HepG2 (cell line): ENCODE measurements around the gene CCL27. TPM values are rescaled to one million over a fixed set of nuclear protein-coding genes. Genes with fewer than 3 reads are reported as not detected.

Experiments used
- BCL6 ChIP-seq: IDR thresholded peaks from 2 replicates; pipeline ENCODE4 v1.6.1; 2016; ENCODE audit warnings: missing genetic modification reagents, missing compliant biosample characterization
- HIVEP1 ChIP-seq: sonication (generic); formaldehyde crosslinking; IDR thresholded peaks from 2 replicates; pipeline ENCODE4 v1.4.0; 2020; ENCODE audit warnings: mild to moderate bottlenecking, missing genetic modification reagents
- HNRNPK ChIP-seq: fragments of 200-400 bp; formaldehyde crosslinking; IDR thresholded peaks from 2 replicates; pipeline ENCODE4 v1.6.1; 2018; ENCODE audit warnings: low read length, low read depth, moderate library complexity, mild to moderate bottlenecking; ENCODE audit not compliant: poor library complexity, severe bottlenecking
- HNRNPL ChIP-seq: fragments of 200-400 bp; formaldehyde crosslinking; IDR thresholded peaks from 2 replicates; pipeline ENCODE4 v1.6.1; 2017; ENCODE audit warnings: mild to moderate bottlenecking, low read depth, low read length
- IRX3 ChIP-seq: sonication (generic); formaldehyde crosslinking; IDR thresholded peaks from 2 replicates; pipeline ENCODE4 v1.8.1; 2023; ENCODE audit warnings: mild to moderate bottlenecking, low read depth, missing genetic modification reagents, borderline replicate concordance
- MED13 ChIP-seq: sonication (generic); formaldehyde crosslinking; IDR thresholded peaks from 2 replicates; pipeline ENCODE4 v1.5.0; 2020; ENCODE audit warnings: missing genetic modification reagents
- PAXIP1 ChIP-seq: sonication (generic); formaldehyde crosslinking; conservative IDR thresholded peaks from 2 replicates; pipeline ENCODE4 v1.4.0; 2020; ENCODE audit warnings: mild to moderate bottlenecking, missing genetic modification reagents, moderate library complexity
- SIX1 ChIP-seq: sonication (generic); formaldehyde crosslinking; IDR thresholded peaks from 2 replicates; pipeline ENCODE4 v1.4.0; 2020; ENCODE audit warnings: missing genetic modification reagents, borderline replicate concordance
- ZBTB10 ChIP-seq: sonication (generic); formaldehyde crosslinking; IDR thresholded peaks from 2 replicates; pipeline ENCODE4 v1.4.0; 2020; ENCODE audit warnings: missing genetic modification reagents, borderline replicate concordance
- ZMYM2 ChIP-seq: sonication (generic); formaldehyde crosslinking; IDR thresholded peaks from 2 replicates; pipeline ENCODE4 v1.8.0; 2022; ENCODE audit warnings: mild to moderate bottlenecking, missing genetic modification reagents
- ZMYM3 ChIP-seq: sonication (generic); formaldehyde crosslinking; IDR thresholded peaks from 2 replicates; pipeline ENCODE4 v1.5.1; 2020; ENCODE audit warnings: mild to moderate bottlenecking, missing genetic modification reagents
- ZNF3 ChIP-seq: IDR thresholded peaks from 2 replicates; pipeline ENCODE4 v1.7.0; 2017; ENCODE audit warnings: inconsistent platforms
- ZNF44 ChIP-seq: sonication (generic); formaldehyde crosslinking; IDR thresholded peaks from 2 replicates; pipeline ENCODE4 v1.5.1; 2020; ENCODE audit warnings: mild to moderate bottlenecking, missing genetic modification reagents
- ZNF543 ChIP-seq: sonication (generic); formaldehyde crosslinking; IDR thresholded peaks from 2 replicates; pipeline ENCODE4 v1.4.0; 2020; ENCODE audit warnings: mild to moderate bottlenecking, missing genetic modification reagents
- ZNF546 ChIP-seq: sonication (generic); formaldehyde crosslinking; conservative IDR thresholded peaks from 2 replicates; pipeline ENCODE4 v1.8.1; 2023; ENCODE audit warnings: mild to moderate bottlenecking, missing genetic modification reagents
- ZNF772 ChIP-seq: sonication (generic); formaldehyde crosslinking; IDR thresholded peaks from 2 replicates; pipeline ENCODE4 v1.5.0; 2020; ENCODE audit warnings: mild to moderate bottlenecking, missing genetic modification reagents
- ZSCAN20 ChIP-seq: sonication (generic); formaldehyde crosslinking; IDR thresholded peaks from 2 replicates; pipeline ENCODE4 v1.4.0; 2020; ENCODE audit warnings: missing genetic modification reagents, mild to moderate bottlenecking, borderline replicate concordance
- polyA plus RNA-seq, 8 experiments: library from polyadenylated mRNA; depleted of rRNA in 3 of 8; stranded (reverse) in 7 of 8; unstranded in 1 of 8; fragments of >200 nt; fragmentation: Illumina TruSeq in 4 of 8; extraction: Trizol in 4 of 8; gene quantifications; 2 replicates each; pipeline versions ENCODE4 v1.2.1 to v1.2.3, GENCODE V29; 2011 to 2016; ENCODE audit warnings: low read depth in 4 of 8, missing spikeins in 1 of 8, mixed read lengths in 1 of 8; ENCODE audit not compliant: insufficient read depth in 1 of 8
- total RNA-seq, 5 experiments: library from RNA; depleted of rRNA; stranded (reverse); fragments of >200 nt; fragmentation: Illumina TruSeq; extraction: Trizol; gene quantifications; 2 replicates each; pipeline ENCODE4 v1.2.3, GENCODE V29; 2016; ENCODE audit warnings: low read depth in 1 of 5
- TF ChIP-seq, protein P1 (sequence below): sonication (generic); formaldehyde crosslinking; IDR thresholded peaks from 2 replicates; pipeline ENCODE4 v1.4.0; 2020; ENCODE audit warnings: missing genetic modification reagents
- TF ChIP-seq, protein P2 (sequence below): sonication (generic); formaldehyde crosslinking; IDR thresholded peaks from 2 replicates; pipeline ENCODE4 v1.4.0; 2020; ENCODE audit warnings: mild to moderate bottlenecking, missing genetic modification reagents, borderline replicate concordance

CCL27 gene
- total and polyA plus RNA-seq, 2 of the 13 experiments (the other 11 are each of a cell fraction or from before 2014, with no cell fraction given) = not detected

GRCh38 chr9:34651876-34652601, 10.4 kb downstream of the CCL27 start, which contains the start of gene IL11RA (continued):
- TF ChIP-seq PAXIP1 (CRISPR knock-in tag) (peak; percentile 88), MED13 (CRISPR knock-in tag) (0 out of 2 replicates have a peak, but pooled peaks have one; percentile 36), ZNF543 (CRISPR knock-in tag) (0 out of 2 replicates have a peak, but pooled peaks have one; percentile 23), SIX1 (CRISPR knock-in tag) (no peak), ZMYM2 (CRISPR knock-in tag) (0 out of 2 replicates have a peak, but pooled peaks have one; percentile 23), ZNF3 (no peak), ZMYM3 (no peak), HIVEP1 (CRISPR knock-in tag) (peak; percentile 42; the same call in 1 of the 2 replicates), ZSCAN20 (CRISPR knock-in tag) (no peak), BCL6 (CRISPR knock-in tag) (peak; percentile 31; the same call in 1 of the 2 replicates), HNRNPK (no peak), HNRNPL (peak; percentile 89), ZNF44 (CRISPR knock-in tag) (no peak), ZNF772 (CRISPR knock-in tag) (peak; percentile 48; the same call in 1 of the 2 replicates), IRX3 (CRISPR knock-in tag) (no peak), ZNF546 (CRISPR knock-in tag) (no peak), ZBTB10 (CRISPR knock-in tag) (no peak)
- TF ChIP-seq, protein P1, sequence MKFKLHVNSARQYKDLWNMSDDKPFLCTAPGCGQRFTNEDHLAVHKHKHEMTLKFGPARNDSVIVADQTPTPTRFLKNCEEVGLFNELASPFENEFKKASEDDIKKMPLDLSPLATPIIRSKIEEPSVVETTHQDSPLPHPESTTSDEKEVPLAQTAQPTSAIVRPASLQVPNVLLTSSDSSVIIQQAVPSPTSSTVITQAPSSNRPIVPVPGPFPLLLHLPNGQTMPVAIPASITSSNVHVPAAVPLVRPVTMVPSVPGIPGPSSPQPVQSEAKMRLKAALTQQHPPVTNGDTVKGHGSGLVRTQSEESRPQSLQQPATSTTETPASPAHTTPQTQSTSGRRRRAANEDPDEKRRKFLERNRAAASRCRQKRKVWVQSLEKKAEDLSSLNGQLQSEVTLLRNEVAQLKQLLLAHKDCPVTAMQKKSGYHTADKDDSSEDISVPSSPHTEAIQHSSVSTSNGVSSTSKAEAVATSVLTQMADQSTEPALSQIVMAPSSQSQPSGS (CRISPR knock-in tag) = no peak
- TF ChIP-seq, protein P2, sequence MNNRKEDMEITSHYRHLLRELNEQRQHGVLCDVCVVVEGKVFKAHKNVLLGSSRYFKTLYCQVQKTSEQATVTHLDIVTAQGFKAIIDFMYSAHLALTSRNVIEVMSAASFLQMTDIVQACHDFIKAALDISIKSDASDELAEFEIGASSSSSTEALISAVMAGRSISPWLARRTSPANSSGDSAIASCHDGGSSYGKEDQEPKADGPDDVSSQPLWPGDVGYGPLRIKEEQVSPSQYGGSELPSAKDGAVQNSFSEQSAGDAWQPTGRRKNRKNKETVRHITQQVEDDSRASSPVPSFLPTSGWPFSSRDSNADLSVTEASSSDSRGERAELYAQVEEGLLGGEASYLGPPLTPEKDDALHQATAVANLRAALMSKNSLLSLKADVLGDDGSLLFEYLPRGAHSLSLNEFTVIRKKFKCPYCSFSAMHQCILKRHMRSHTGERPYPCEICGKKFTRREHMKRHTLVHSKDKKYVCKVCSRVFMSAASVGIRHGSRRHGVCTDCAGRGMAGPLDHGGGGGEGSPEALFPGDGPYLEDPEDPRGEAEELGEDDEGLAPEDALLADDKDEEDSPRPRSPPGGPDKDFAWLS (CRISPR knock-in tag) = no peak
